ENCODE results near the gene STAC. TPM values are rescaled to one million over a fixed set of nuclear protein-coding genes. Genes with fewer than 3 reads are reported as not detected.

STAC gene
- total RNA-seq, 1 experiment from 2014 or later, result 6.7 TPM

GRCh38 chr3:36401056-36401455 lies 20.8 kb downstream of the STAC start:
- H3K9ac ChIP-seq (ENCODE audit: low read length), result no peak overlapping the region
- no peaks in the 10 kb centered on the region for H4K20me1 ChIP-seq (ENCODE audit: low read length)
- H3F3A ChIP-seq (ENCODE audit: low read length, unreplicated experiment), result no peaks in the 10 kb centered on the region
- intact Hi-C loops (cut with micrococcal nuclease), result no loop called here
- H3K36me3 ChIP-seq (ENCODE audit: low read depth, low read length), result no peaks in the 10 kb centered on the region
- POLR2A ChIA-PET (ENCODE audit: unreplicated experiment), result no interaction called here
- no peak overlapping the region for H3K27ac ChIP-seq (ENCODE audit: low read length)
- no peak overlapping the region for H3K4me3 ChIP-seq (ENCODE audit: low read length)
- TF ChIP-seq EZH2 (IDR thresholded peaks at IDR 0.05; ENCODE audit: low read length, unreplicated experiment) (no peak), CTCF (conservative IDR thresholded peaks at IDR 0.05; ENCODE audit: low read depth, low read length) (no peak), EZH2phosphoT487 (IDR thresholded peaks at IDR 0.05; ENCODE audit: borderline replicate concordance, low read length) (no peak)
- no peaks in the 10 kb centered on the region for H3K79me2 ChIP-seq (ENCODE audit: low read length)
- no peak for ATAC-seq
- H3K4me2 ChIP-seq (ENCODE audit: low read length), result no peak overlapping the region
- CTCF ChIA-PET, result no interaction called here
- H2AFZ ChIP-seq (ENCODE audit: low read length), result no peak overlapping the region
- no peaks in the 10 kb centered on the region for H3K27me3 ChIP-seq (ENCODE audit: low read length)
- no TSS peak for BruUV-seq (replicated peaks)
- H3K4me1 ChIP-seq (ENCODE audit: insufficient read depth, low read length), result no peaks in the 10 kb centered on the region
- no peaks in the 10 kb centered on the region for H3K9me3 ChIP-seq (ENCODE audit: low read length)
- no peak for DNase-seq
- H3K9me2 ChIP-seq (replicated peaks; ENCODE audit: low read length), result no peaks in the 10 kb centered on the region

GRCh38 chr3:36403661-36404060 lies 23.4 kb downstream of the STAC start:
- H3K4me2 ChIP-seq (ENCODE audit: low read length), result no peak overlapping the region
- no peaks in the 10 kb centered on the region for H3K9me3 ChIP-seq (ENCODE audit: low read length)
- no peak overlapping the region for H3K27ac ChIP-seq (ENCODE audit: low read length)
- no peaks in the 10 kb centered on the region for H3F3A ChIP-seq (ENCODE audit: low read length, unreplicated experiment)
- BruUV-seq (replicated peaks), result no TSS peak
- H3K36me3 ChIP-seq (ENCODE audit: low read depth, low read length), result no peaks in the 10 kb centered on the region
- no peaks in the 10 kb centered on the region for H3K27me3 ChIP-seq (ENCODE audit: low read length)
- H4K20me1 ChIP-seq (ENCODE audit: low read length), result no peaks in the 10 kb centered on the region
- no peaks in the 10 kb centered on the region for H3K79me2 ChIP-seq (ENCODE audit: low read length)
- DNase-seq, result no peak
- ATAC-seq, result no peak
- POLR2A ChIA-PET (ENCODE audit: unreplicated experiment), result no interaction called here
- H2AFZ ChIP-seq (ENCODE audit: low read length), result no peak overlapping the region
- H3K4me1 ChIP-seq (ENCODE audit: insufficient read depth, low read length), result no peaks in the 10 kb centered on the region
- H3K9me2 ChIP-seq (replicated peaks; ENCODE audit: low read length), result no peaks in the 10 kb centered on the region
- TF ChIP-seq EZH2 (IDR thresholded peaks at IDR 0.05; ENCODE audit: low read length, unreplicated experiment) (no peak), CTCF (conservative IDR thresholded peaks at IDR 0.05; ENCODE audit: low read depth, low read length) (no peak), EZH2phosphoT487 (IDR thresholded peaks at IDR 0.05; ENCODE audit: borderline replicate concordance, low read length) (no peak)
- no peak overlapping the region for H3K4me3 ChIP-seq (ENCODE audit: low read length)
- intact Hi-C loops (cut with micrococcal nuclease), result no loop called here
- no peak overlapping the region for H3K9ac ChIP-seq (ENCODE audit: low read length)
- CTCF ChIA-PET, result no interaction called here

GRCh38 chr3:36405190-36405589 lies 24.9 kb downstream of the STAC start:
- DNase-seq (no peak), ATAC-seq (no peak)
- BruUV-seq (replicated peaks), result no TSS peak
- Histone ChIP-seq H3F3A (ENCODE audit: low read length, unreplicated experiment) (no peaks in the 10 kb centered on the region), H3K36me3 (ENCODE audit: low read depth, low read length) (no peaks in the 10 kb centered on the region), H3K9ac (ENCODE audit: low read length) (no peak overlapping the region), H3K27me3 (ENCODE audit: low read length) (no peaks in the 10 kb centered on the region), H3K4me1 (ENCODE audit: insufficient read depth, low read length) (no peaks in the 10 kb centered on the region), H3K9me2 (replicated peaks; ENCODE audit: low read length) (no peaks in the 10 kb centered on the region), H3K9me3 (ENCODE audit: low read length) (no peaks in the 10 kb centered on the region), H3K79me2 (ENCODE audit: low read length) (no peaks in the 10 kb centered on the region), H3K4me2 (ENCODE audit: low read length) (no peak overlapping the region), H3K4me3 (ENCODE audit: low read length) (no peak overlapping the region), H2AFZ (ENCODE audit: low read length) (no peak overlapping the region), H3K27ac (ENCODE audit: low read length) (no peak overlapping the region), H4K20me1 (ENCODE audit: low read length) (no peaks in the 10 kb centered on the region)
- TF ChIP-seq CTCF (conservative IDR thresholded peaks at IDR 0.05; ENCODE audit: low read depth, low read length) (no peak), EZH2phosphoT487 (IDR thresholded peaks at IDR 0.05; ENCODE audit: borderline replicate concordance, low read length) (no peak), EZH2 (IDR thresholded peaks at IDR 0.05; ENCODE audit: low read length, unreplicated experiment) (no peak)
- CTCF ChIA-PET, result no interaction called here
- POLR2A ChIA-PET (ENCODE audit: unreplicated experiment), result no interaction called here
- intact Hi-C loops (cut with micrococcal nuclease), result no loop called here
